ENCODE measurements around the gene IGFBP3. TPM values are rescaled to one million over a fixed set of nuclear protein-coding genes. Genes with fewer than 3 reads are reported as not detected.

The IGFBP3 gene
- total and polyA plus RNA-seq, 2 of the 13 experiments (the other 11 are each of a cell fraction or from before 2014, with no cell fraction given), result 57.5 TPM; not detected in 1

- TF ChIP-seq TFDP2 (CRISPR knock-in tag; IDR thresholded peaks at IDR 0.05) (no peak), CHD2 (IDR thresholded peaks at IDR 0.05; ENCODE audit: low read depth, low read length) (peak; percentile 50; the same call in 1 of the 2 replicates), SAFB2 (CRISPR knock-in tag; IDR thresholded peaks at IDR 0.05; ENCODE audit: borderline replicate concordance, low read depth) (peak; percentile 2; the same call in 1 of the 2 replicates), ZNF441 (CRISPR knock-in tag; IDR thresholded peaks at IDR 0.05; ENCODE audit: borderline replicate concordance) (peak; percentile 50), KLF12 (CRISPR knock-in tag; IDR thresholded peaks at IDR 0.05; ENCODE audit: borderline replicate concordance) (no peak), THAP8 (CRISPR knock-in tag; IDR thresholded peaks at IDR 0.05; ENCODE audit: borderline replicate concordance) (no peak), NCOA5 (CRISPR knock-in tag; IDR thresholded peaks at IDR 0.05) (peak; percentile 94; the same call in 1 of the 2 replicates), MYPOP (CRISPR knock-in tag; IDR thresholded peaks at IDR 0.05) (no peak), ZNF143 (CRISPR knock-in tag; IDR thresholded peaks at IDR 0.05) (no peak), ZNF468 (CRISPR knock-in tag; IDR thresholded peaks at IDR 0.05) (no peak), TFE3 (CRISPR knock-in tag; IDR thresholded peaks at IDR 0.05) (peak; percentile 40; the same call in 1 of the 2 replicates), ZMAT5 (CRISPR knock-in tag; IDR thresholded peaks at IDR 0.05; ENCODE audit: borderline replicate concordance, low read depth) (no peak; the same call in 1 of the 2 replicates), ONECUT2 (CRISPR knock-in tag; IDR thresholded peaks at IDR 0.05) (no peak), USF2 (IDR thresholded peaks at IDR 0.05; ENCODE audit: low read depth, low read length) (no peak), USF2 (CRISPR knock-in tag; IDR thresholded peaks at IDR 0.05; ENCODE audit: borderline replicate concordance) (no peak), ZNF569 (CRISPR knock-in tag; IDR thresholded peaks at IDR 0.05; ENCODE audit: borderline replicate concordance) (no peak), E2F2 (CRISPR knock-in tag; IDR thresholded peaks at IDR 0.05; ENCODE audit: borderline replicate concordance) (peak; percentile 0; the same call in 1 of the 2 replicates), NONO (IDR thresholded peaks at IDR 0.05) (no peak), NONO (CRISPR knock-in tag; conservative IDR thresholded peaks at IDR 0.05) (peak; percentile 54), PAF1 (CRISPR knock-in tag; IDR thresholded peaks at IDR 0.05) (peak; percentile 100), NFKB2 (CRISPR knock-in tag; IDR thresholded peaks at IDR 0.05; ENCODE audit: borderline replicate concordance) (0 out of 2 replicates have a peak, but pooled peaks have one; percentile 14)
Measured at GRCh38 chr7:45893996-45894664, 26.9 kb downstream of the IGFBP3 start (continued).

Measured in HepG2 (cell line).